ENCODE measurements around the gene KAZN.

DNA sequence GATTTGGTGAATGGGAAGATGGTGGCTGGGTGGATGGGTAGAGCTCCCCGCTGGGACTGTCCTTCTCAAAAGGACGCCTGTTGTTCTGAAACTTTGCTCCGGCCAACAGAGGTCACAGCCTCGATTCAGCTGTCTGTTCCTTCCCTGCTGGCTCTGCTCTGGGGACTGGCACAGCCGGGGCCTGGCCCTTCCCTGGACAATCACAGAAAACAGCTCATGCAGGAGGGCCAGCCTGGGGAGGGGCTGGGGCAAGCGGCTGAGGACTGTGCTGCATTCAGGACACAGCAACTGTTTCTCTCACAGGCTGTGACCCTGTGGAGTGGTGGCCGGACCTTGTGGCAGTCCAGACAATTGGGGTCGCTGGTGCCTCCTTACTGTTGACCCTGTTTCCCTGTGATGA is 444.4 kb downstream of the KAZN start:
- no peak for TF ChIP-seq SUZ12 (IDR thresholded peaks at IDR 0.05)
- TF ChIP-seq HDGF (IDR thresholded peaks at IDR 0.05; ENCODE audit: borderline replicate concordance) = no peak
- no peak for TF ChIP-seq SP1 (IDR thresholded peaks at IDR 0.05)
- no peak for TF ChIP-seq FOXA1 (IDR thresholded peaks at IDR 0.05)
- TF ChIP-seq L3MBTL2 (conservative IDR thresholded peaks at IDR 0.05) = no peak
- no peak for TF ChIP-seq ZNF384 (IDR thresholded peaks at IDR 0.05)
- TF ChIP-seq FOXK2 (IDR thresholded peaks at IDR 0.05) = no peak
- no peak for TF ChIP-seq BHLHE40 (IDR thresholded peaks at IDR 0.05; ENCODE audit: borderline replicate concordance)
- no peak for TF ChIP-seq NFRKB (IDR thresholded peaks at IDR 0.05)
- TF ChIP-seq LEF1 (IDR thresholded peaks at IDR 0.05; ENCODE audit: borderline replicate concordance) = no peak
- TF ChIP-seq TARDBP (IDR thresholded peaks at IDR 0.05) = no peak

Data from HEK293T (cell line).